K562 (cell line): ENCODE results near the gene FARP1. TPM values are rescaled to one million over a fixed set of nuclear protein-coding genes. Genes with fewer than 3 reads are reported as not detected.

Experiments used
- E2F3 ChIP-seq: fragments of 250-450 bp; sonication (Bioruptor Pico); IDR thresholded peaks from 2 replicates; pipeline ENCODE4 v1.4.0; 2020; ENCODE audit warnings: mild to moderate bottlenecking
- GATA2 ChIP-seq: sonication (generic); formaldehyde crosslinking; IDR thresholded peaks from 2 replicates; pipeline ENCODE4 v1.4.0; 2020; ENCODE audit warnings: mild to moderate bottlenecking, missing genetic modification reagents
- ILF3 ChIP-seq: fragments of 450-650 bp; IDR thresholded peaks from 2 replicates; pipeline ENCODE4 v1.6.1; 2018; ENCODE audit warnings: antibody characterized with exemption, mild to moderate bottlenecking, moderate library complexity, borderline replicate concordance
- MEF2A ChIP-seq: IDR thresholded peaks from 2 replicates; pipeline ENCODE4 v1.6.1; 2011; ENCODE audit warnings: low read depth, mild to moderate bottlenecking, low read length, moderate library complexity; ENCODE audit not compliant: control insufficient read depth
- NFRKB ChIP-seq: fragments of 450-650 bp; IDR thresholded peaks from 2 replicates; pipeline ENCODE4 v1.6.1; 2016; ENCODE audit warnings: low read depth
- SNIP1 ChIP-seq: fragments of 450-650 bp; IDR thresholded peaks from 2 replicates; pipeline ENCODE4 v1.7.1; 2017; ENCODE audit warnings: low read depth, mild to moderate bottlenecking
- ZBTB7A ChIP-seq: IDR thresholded peaks from 2 replicates; pipeline ENCODE4 v1.6.1; 2011; ENCODE audit warnings: low read depth, mild to moderate bottlenecking, low read length, moderate library complexity, borderline replicate concordance; ENCODE audit not compliant: control insufficient read depth
- ZNF75A ChIP-seq: fragments of 450-650 bp; formaldehyde crosslinking; IDR thresholded peaks from 2 replicates; pipeline ENCODE4 v1.4.0; 2020; ENCODE audit warnings: mild to moderate bottlenecking
- polyA plus RNA-seq, 8 experiments: library from polyadenylated mRNA; depleted of rRNA in 4 of 8; stranded (reverse) in 5 of 8; unstranded in 3 of 8; fragments of >200 nt; fragmentation: Nextera tagmentation in 2 of 8; fragmentation: Illumina TruSeq in 1 of 8; extraction: Ambion mirVana in 2 of 8; extraction: Trizol in 1 of 8; gene quantifications; 2 replicates each; pipeline versions ENCODE4 v1.2.1 to v1.2.3, GENCODE V29; 2011 to 2014; ENCODE audit warnings: inconsistent platforms in 1 of 8, missing spikeins in 1 of 8
- total RNA-seq, 7 experiments: library from RNA; depleted of rRNA in 6 of 7; stranded (reverse); fragments of >200 nt in 6 of 7; fragmentation: Illumina TruSeq in 2 of 7; extraction: Trizol in 2 of 7; gene quantifications; 2 replicates each; pipeline versions ENCODE4 v1.2.1 to v1.2.3, GENCODE V29; 2011 to 2021; ENCODE audit warnings: low replicate concordance in 1 of 7
- TF ChIP-seq, protein P1 (sequence below), 2 experiments: fragments of 450-650 bp; formaldehyde crosslinking in 1 of 2; IDR thresholded peaks; 2 replicates each; pipeline versions ENCODE4 v1.4.0 to v1.6.1; 2014 to 2020; ENCODE audit warnings: mild to moderate bottlenecking in 2 of 2, borderline replicate concordance in 1 of 2, low read depth in 1 of 2
- TF ChIP-seq, protein P2 (sequence below): fragments of 450-650 bp; IDR thresholded peaks from 2 replicates; pipeline ENCODE4 v1.7.0; 2016; ENCODE audit warnings: borderline replicate concordance
- TF ChIP-seq, protein P3 (sequence below), 2 experiments: IDR thresholded peaks; 2 replicates each; pipeline ENCODE4 v1.6.1; 2011; ENCODE audit warnings: borderline replicate concordance in 1 of 2, control low read depth in 1 of 2, low read depth in 1 of 2, low read length in 1 of 2, mild to moderate bottlenecking in 1 of 2, mixed read lengths in 1 of 2, moderate library complexity in 1 of 2; ENCODE audit not compliant: insufficient read depth in 1 of 2, insufficient read length in 1 of 2, poor library complexity in 1 of 2, severe bottlenecking in 1 of 2; ENCODE audit errors: extremely low read depth in 1 of 2
- TF ChIP-seq, protein P4 (sequence below): fragments of 200-800 bp; sonication (Bioruptor generic); IDR thresholded peaks from 2 replicates; pipeline ENCODE4 v1.6.1; 2017; ENCODE audit warnings: missing genetic modification characterization, missing compliant biosample characterization
- TF ChIP-seq, protein P5 (sequence below): fragments of 250-450 bp; sonication (Bioruptor Pico); IDR thresholded peaks from 2 replicates; pipeline ENCODE4 v1.8.0; 2021; ENCODE audit warnings: moderate library complexity, mild to moderate bottlenecking, inconsistent platforms

FARP1 gene
- total and polyA plus RNA-seq, 9 of the 15 experiments (the other 6 are each of a cell fraction or from before 2014, with no cell fraction given): 0.03 to 0.29 (median 0.05) TPM; not detected in 3

DNA sequence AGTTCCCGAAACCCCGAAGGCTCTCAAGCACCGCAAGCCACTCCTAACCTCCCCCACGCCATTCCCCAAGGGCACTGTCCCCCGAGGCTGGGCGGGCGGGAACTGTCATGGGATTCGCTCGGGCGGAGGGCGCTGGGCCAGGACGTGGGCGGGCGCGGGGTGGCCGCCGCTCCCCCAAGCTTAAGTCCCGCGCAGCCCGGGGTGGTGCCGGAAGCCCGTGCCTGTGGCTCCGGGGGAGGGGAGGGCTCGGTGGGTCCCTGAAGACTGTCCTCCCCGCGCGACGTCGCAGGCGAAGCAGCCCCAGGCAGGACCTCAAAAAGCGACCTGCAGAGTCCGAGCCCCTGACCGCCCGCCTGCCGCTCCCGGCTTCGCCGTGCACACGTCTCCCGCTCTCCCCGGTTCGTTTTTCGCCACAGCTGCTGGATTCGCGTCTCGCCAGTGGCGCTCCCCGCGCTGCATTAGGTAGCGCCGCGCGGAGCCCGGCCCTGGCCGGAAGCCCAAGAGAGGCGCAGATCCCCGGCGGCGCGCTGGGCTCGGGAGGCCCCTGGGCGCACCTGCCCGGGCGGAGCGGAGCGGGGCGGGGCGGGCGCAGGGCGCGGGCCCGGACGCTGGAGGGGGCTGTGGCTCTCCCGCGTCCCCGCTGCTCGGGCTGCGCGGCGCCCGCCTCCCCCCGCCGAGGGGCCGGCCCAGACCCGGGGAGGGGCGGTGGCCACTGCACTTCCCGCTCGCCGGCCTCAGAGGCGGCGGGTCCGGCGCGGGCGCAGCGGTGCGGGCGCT lies at the start of gene FARP1 (continued):
- TF ChIP-seq, protein P1, sequence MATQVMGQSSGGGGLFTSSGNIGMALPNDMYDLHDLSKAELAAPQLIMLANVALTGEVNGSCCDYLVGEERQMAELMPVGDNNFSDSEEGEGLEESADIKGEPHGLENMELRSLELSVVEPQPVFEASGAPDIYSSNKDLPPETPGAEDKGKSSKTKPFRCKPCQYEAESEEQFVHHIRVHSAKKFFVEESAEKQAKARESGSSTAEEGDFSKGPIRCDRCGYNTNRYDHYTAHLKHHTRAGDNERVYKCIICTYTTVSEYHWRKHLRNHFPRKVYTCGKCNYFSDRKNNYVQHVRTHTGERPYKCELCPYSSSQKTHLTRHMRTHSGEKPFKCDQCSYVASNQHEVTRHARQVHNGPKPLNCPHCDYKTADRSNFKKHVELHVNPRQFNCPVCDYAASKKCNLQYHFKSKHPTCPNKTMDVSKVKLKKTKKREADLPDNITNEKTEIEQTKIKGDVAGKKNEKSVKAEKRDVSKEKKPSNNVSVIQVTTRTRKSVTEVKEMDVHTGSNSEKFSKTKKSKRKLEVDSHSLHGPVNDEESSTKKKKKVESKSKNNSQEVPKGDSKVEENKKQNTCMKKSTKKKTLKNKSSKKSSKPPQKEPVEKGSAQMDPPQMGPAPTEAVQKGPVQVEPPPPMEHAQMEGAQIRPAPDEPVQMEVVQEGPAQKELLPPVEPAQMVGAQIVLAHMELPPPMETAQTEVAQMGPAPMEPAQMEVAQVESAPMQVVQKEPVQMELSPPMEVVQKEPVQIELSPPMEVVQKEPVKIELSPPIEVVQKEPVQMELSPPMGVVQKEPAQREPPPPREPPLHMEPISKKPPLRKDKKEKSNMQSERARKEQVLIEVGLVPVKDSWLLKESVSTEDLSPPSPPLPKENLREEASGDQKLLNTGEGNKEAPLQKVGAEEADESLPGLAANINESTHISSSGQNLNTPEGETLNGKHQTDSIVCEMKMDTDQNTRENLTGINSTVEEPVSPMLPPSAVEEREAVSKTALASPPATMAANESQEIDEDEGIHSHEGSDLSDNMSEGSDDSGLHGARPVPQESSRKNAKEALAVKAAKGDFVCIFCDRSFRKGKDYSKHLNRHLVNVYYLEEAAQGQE (IDR thresholded peaks at IDR 0.05; ENCODE audit: borderline replicate concordance): no peak
- TF ChIP-seq, protein P1 (CRISPR knock-in tag; IDR thresholded peaks at IDR 0.05; ENCODE audit: low read depth): no peak
- TF ChIP-seq NFRKB: no peak
- TF ChIP-seq, protein P2, sequence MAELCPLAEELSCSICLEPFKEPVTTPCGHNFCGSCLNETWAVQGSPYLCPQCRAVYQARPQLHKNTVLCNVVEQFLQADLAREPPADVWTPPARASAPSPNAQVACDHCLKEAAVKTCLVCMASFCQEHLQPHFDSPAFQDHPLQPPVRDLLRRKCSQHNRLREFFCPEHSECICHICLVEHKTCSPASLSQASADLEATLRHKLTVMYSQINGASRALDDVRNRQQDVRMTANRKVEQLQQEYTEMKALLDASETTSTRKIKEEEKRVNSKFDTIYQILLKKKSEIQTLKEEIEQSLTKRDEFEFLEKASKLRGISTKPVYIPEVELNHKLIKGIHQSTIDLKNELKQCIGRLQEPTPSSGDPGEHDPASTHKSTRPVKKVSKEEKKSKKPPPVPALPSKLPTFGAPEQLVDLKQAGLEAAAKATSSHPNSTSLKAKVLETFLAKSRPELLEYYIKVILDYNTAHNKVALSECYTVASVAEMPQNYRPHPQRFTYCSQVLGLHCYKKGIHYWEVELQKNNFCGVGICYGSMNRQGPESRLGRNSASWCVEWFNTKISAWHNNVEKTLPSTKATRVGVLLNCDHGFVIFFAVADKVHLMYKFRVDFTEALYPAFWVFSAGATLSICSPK: no peak
- peak; percentile 33; the same call in 1 of the 2 replicates for TF ChIP-seq ZBTB7A
- no peak for TF ChIP-seq ILF3
- TF ChIP-seq, protein P3, sequence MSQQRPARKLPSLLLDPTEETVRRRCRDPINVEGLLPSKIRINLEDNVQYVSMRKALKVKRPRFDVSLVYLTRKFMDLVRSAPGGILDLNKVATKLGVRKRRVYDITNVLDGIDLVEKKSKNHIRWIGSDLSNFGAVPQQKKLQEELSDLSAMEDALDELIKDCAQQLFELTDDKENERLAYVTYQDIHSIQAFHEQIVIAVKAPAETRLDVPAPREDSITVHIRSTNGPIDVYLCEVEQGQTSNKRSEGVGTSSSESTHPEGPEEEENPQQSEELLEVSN (IDR thresholded peaks at IDR 0.05; ENCODE audit: borderline replicate concordance in 1 of 2, extremely low read depth in 1 of 2, insufficient read depth in 1 of 2, insufficient read length in 1 of 2, low read depth in 1 of 2, low read length in 1 of 2, poor library complexity in 1 of 2, severe bottlenecking in 1 of 2): peak in 1 of 2 experiments; percentile 30
- TF ChIP-seq, protein P4, sequence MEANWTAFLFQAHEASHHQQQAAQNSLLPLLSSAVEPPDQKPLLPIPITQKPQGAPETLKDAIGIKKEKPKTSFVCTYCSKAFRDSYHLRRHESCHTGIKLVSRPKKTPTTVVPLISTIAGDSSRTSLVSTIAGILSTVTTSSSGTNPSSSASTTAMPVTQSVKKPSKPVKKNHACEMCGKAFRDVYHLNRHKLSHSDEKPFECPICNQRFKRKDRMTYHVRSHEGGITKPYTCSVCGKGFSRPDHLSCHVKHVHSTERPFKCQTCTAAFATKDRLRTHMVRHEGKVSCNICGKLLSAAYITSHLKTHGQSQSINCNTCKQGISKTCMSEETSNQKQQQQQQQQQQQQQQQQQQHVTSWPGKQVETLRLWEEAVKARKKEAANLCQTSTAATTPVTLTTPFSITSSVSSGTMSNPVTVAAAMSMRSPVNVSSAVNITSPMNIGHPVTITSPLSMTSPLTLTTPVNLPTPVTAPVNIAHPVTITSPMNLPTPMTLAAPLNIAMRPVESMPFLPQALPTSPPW: peak; percentile 56
- TF ChIP-seq E2F3 (CRISPR knock-in tag): no peak
- TF ChIP-seq MEF2A: no peak
- TF ChIP-seq, protein P5, sequence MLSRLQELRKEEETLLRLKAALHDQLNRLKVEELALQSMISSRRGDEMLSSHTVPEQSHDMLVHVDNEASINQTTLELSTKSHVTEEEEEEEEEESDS (CRISPR knock-in tag): no peak
- TF ChIP-seq SNIP1: no peak
- no peak for TF ChIP-seq ZNF75A (CRISPR knock-in tag)
- no peak for TF ChIP-seq GATA2 (CRISPR knock-in tag)
